ENCODE results near the gene RBM24.

GRCh38 chr6:17280138-17280537 lies 1.0 kb upstream of the RBM24 start:
- no peak for TF ChIP-seq CTCF (conservative IDR thresholded peaks at IDR 0.05)
- TF ChIP-seq ZFX (IDR thresholded peaks at IDR 0.05): no peak
